RWPE2 (cell line): ENCODE measurements around the gene H2BK1.

Source experiments
- ATAC-seq: fragments of 200-7000 bp; cut with Tn5 transposase; 3 replicates; pipeline ENCODE4 v1.9.1; 2021; ENCODE audit warnings: low read depth
- DNase-seq: peaks from one replicate; pipeline ENCODE4 v3.0.0-alpha.2; 2020; ENCODE audit warnings: low spot score
- H3K27ac ChIP-seq: fragments of 450-650 bp; 2 replicates; pipeline ENCODE4 v1.5.1; 2017; ENCODE audit warnings: mild to moderate bottlenecking; ENCODE audit not compliant: poor library complexity, severe bottlenecking
- H3K27me3 ChIP-seq: fragments of 250-450 bp; sonication (Bioruptor Pico); 2 replicates; pipeline ENCODE4 v1.5.1; 2021; ENCODE audit warnings: mild to moderate bottlenecking, moderate library complexity; ENCODE audit not compliant: insufficient read depth, poor library complexity, severe bottlenecking
- H3K36me3 ChIP-seq: fragments of 250-450 bp; sonication (Bioruptor Pico); 2 replicates; pipeline ENCODE4 v1.5.1; 2020; ENCODE audit warnings: low read depth, mild to moderate bottlenecking, moderate library complexity
- H3K4me1 ChIP-seq: fragments of 250-450 bp; sonication (Bioruptor Pico); 2 replicates; pipeline ENCODE4 v1.5.1; 2021; ENCODE audit warnings: mild to moderate bottlenecking, moderate library complexity; ENCODE audit not compliant: insufficient read depth, poor library complexity, severe bottlenecking
- H3K4me3 ChIP-seq: fragments of 250-450 bp; sonication (Bioruptor Pico); 2 replicates; pipeline ENCODE4 v1.5.1; 2021; ENCODE audit warnings: mild to moderate bottlenecking, moderate library complexity; ENCODE audit not compliant: severe bottlenecking
- H3K9me3 ChIP-seq: fragments of 250-450 bp; sonication (Bioruptor Pico); 2 replicates; pipeline ENCODE4 v1.5.1; 2021; ENCODE audit warnings: mild to moderate bottlenecking, moderate library complexity; ENCODE audit not compliant: severe bottlenecking
- TF ChIP-seq, protein P1 (sequence below): fragments of 450-650 bp; IDR thresholded peaks from one replicate; pipeline ENCODE4 v1.5.1; 2017; ENCODE audit warnings: mild to moderate bottlenecking, moderate library complexity; ENCODE audit not compliant: poor library complexity, severe bottlenecking

Gene H2BK1

GRCh38 chr7:151226875-151227782, 16.8 kb upstream of the H2BK1 start, which contains the start of gene ABCF2:
TSS of gene ABCF2 (minus strand) at chr7:151227205. CDS start at chr7:151226458, 747 bp downstream.
- Histone ChIP-seq H3K27me3 (no peaks in the 10 kb centered on the region), H3K27ac (peak within 1 kb of the TSS; percentile 41), H3K9me3 (no peaks in the 10 kb centered on the region), H3K4me1 (peaks cover 7% of the 10 kb centered on the region), H3K4me3 (peak within 1 kb of the TSS; percentile 62), H3K36me3 (peaks cover 39% of the 10 kb centered on the region)
- peak; percentile 98 for DNase-seq
- TF ChIP-seq, protein P1, sequence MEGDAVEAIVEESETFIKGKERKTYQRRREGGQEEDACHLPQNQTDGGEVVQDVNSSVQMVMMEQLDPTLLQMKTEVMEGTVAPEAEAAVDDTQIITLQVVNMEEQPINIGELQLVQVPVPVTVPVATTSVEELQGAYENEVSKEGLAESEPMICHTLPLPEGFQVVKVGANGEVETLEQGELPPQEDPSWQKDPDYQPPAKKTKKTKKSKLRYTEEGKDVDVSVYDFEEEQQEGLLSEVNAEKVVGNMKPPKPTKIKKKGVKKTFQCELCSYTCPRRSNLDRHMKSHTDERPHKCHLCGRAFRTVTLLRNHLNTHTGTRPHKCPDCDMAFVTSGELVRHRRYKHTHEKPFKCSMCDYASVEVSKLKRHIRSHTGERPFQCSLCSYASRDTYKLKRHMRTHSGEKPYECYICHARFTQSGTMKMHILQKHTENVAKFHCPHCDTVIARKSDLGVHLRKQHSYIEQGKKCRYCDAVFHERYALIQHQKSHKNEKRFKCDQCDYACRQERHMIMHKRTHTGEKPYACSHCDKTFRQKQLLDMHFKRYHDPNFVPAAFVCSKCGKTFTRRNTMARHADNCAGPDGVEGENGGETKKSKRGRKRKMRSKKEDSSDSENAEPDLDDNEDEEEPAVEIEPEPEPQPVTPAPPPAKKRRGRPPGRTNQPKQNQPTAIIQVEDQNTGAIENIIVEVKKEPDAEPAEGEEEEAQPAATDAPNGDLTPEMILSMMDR: no peak
- peak; percentile 98 for ATAC-seq

GRCh38 chr7:151226560-151226874, 16.2 kb upstream of the H2BK1 start:
- peak overlapping the region; percentile 62 for H3K4me3 ChIP-seq
- peaks cover 7% of the 10 kb centered on the region for H3K4me1 ChIP-seq
- peaks cover 45% of the 10 kb centered on the region for H3K36me3 ChIP-seq
- ATAC-seq (peak; percentile 9; the same call in 2 of the 3 replicates), DNase-seq (no peak)
- no peaks in the 10 kb centered on the region for H3K27me3 ChIP-seq
- no peaks in the 10 kb centered on the region for H3K9me3 ChIP-seq
- TF ChIP-seq, protein P1: no peak
- H3K27ac ChIP-seq: no peak overlapping the region

- TF ChIP-seq, protein P1: no peak
- Histone ChIP-seq H3K4me3 (peak overlapping the region; percentile 62), H3K4me1 (peaks cover 7% of the 10 kb centered on the region), H3K27ac (no peak overlapping the region), H3K27me3 (no peaks in the 10 kb centered on the region), H3K9me3 (no peaks in the 10 kb centered on the region), H3K36me3 (peaks cover 50% of the 10 kb centered on the region)
- no peak for ATAC-seq
- DNase-seq: no peak
Measured at GRCh38 chr7:151225948-151226510, 15.7 kb upstream of the H2BK1 start.

DNA sequence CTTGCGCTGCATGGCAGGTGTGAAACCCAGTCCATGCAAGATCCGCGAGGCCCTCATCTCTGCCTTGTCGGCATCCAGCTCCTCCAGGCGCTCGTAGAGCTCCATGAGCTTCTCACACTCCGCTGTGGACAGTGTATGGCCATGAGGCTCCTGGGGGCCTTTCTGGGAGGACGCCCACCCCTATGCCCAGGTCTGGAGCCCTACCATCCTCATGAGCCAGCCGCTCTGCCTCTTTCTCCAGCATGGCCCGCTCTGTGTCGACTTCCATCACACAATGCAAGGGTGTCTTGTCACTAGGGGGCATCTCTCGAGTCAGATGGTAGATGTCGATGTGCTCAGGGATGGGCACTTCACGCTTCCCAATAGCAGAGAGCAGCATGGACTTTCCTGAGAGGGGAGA, 13.4 kb upstream of the H2BK1 start:
- Histone ChIP-seq H3K4me3 (no peak overlapping the region), H3K27me3 (no peaks in the 10 kb centered on the region), H3K9me3 (no peaks in the 10 kb centered on the region), H3K36me3 (peaks cover 71% of the 10 kb centered on the region), H3K27ac (no peak overlapping the region), H3K4me1 (peaks cover 7% of the 10 kb centered on the region)
- ATAC-seq (no peak), DNase-seq (no peak)
- TF ChIP-seq, protein P1: no peak
